ENCODE results near the gene GNS.
"Not testable (repeated sequence)": the region's sequence is repeated elsewhere in the genome, so short reads cannot be mapped to it uniquely, and the experiment has no call there.

GNS gene

DNA sequence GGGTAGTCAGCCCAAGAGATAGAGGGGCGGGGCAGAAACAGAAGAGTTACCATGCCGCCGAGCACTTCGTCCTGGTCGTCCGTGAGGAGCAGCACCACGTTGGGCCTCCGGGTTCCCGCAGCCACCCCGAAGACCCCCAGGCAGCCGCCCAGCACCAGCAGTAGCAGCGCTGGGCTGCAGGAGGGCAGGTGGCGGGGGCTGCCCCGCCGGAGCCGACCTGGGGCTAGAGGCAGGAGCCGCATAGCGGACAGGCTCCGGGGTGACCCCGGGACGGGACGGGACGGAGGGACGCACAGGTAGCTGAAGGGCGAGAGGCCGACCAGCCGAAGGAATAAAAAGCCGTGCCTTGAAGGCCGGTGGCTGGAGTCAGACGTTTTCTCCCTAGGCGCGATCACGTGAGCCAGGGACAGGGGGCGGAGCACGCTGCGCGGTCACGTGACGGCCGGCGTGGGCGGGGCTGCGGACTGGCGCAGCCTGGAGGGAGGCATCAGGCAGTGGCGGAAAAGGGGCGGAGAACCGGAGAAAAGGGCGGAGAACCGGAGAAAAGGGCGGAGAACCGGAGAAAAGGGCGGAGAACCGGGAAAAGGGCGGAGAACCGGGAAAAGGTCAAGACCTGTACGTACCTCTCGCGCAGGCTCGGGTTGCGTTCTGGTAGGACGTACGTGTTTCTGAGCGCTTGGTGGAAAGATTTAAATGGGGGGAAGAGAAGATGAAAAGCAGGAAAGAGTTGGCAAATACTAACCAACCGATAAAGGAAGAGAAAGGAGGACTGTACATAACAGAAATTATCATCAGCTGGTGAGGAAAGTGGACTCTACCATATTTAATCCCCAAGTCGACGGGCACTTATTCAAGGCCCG is at the start of gene GNS:
GNS (minus strand) TSS at position 372 of the 860 bp plus-strand sequence; CDS start at position 242, 130 bp downstream.
- TF ChIP-seq CTCF (IDR thresholded peaks at IDR 0.05; ENCODE audit: low read depth, low read length, missing control alignments): no peak
- Histone ChIP-seq H3K27me3 (replicated peaks) (no peaks in the 10 kb centered on the region), H3K27ac (peak within 1 kb of the TSS; percentile 23), H3K4me3 (ENCODE audit: low read depth, low read length) (peak within 1 kb of the TSS; percentile 92), H3K36me3 (replicated peaks) (no peaks in the 10 kb centered on the region)
- peak; percentile 86 for DNase-seq
- in situ Hi-C loops (cut with HindIII; ENCODE audit: low pct_ligation_motif_present, low sequenced_read_pairs): no loop called here

- Histone ChIP-seq H3K4me3 (ENCODE audit: low read depth, low read length) (no peak overlapping the region), H3K27ac (no peak overlapping the region), H3K36me3 (replicated peaks) (no peaks in the 10 kb centered on the region), H3K27me3 (replicated peaks) (peaks cover 4% of the 10 kb centered on the region)
- in situ Hi-C loops (cut with HindIII; ENCODE audit: low pct_ligation_motif_present, low sequenced_read_pairs): no loop called here
- no peak for DNase-seq
- no peak for TF ChIP-seq CTCF (IDR thresholded peaks at IDR 0.05; ENCODE audit: low read depth, low read length, missing control alignments)
Observed at GRCh38 chr12:64808110-64808509, 48.9 kb upstream of the GNS start.

GRCh38 chr12:64806593-64807460 is 47.6 kb upstream of the GNS start:
- no peak for TF ChIP-seq CTCF (IDR thresholded peaks at IDR 0.05; ENCODE audit: low read depth, low read length, missing control alignments)
- in situ Hi-C loops (cut with HindIII; ENCODE audit: low pct_ligation_motif_present, low sequenced_read_pairs): no loop called here
- Histone ChIP-seq H3K4me3 (ENCODE audit: low read depth, low read length) (no peak overlapping the region), H3K27ac (no peak overlapping the region), H3K36me3 (replicated peaks) (no peaks in the 10 kb centered on the region), H3K27me3 (replicated peaks) (peaks cover 4% of the 10 kb centered on the region)
- DNase-seq: peak; percentile 48

- Histone ChIP-seq H3K27me3 (replicated peaks) (no peaks in the 10 kb centered on the region), H3K4me3 (ENCODE audit: low read depth, low read length) (no peak overlapping the region)
- in situ Hi-C loops (cut with HindIII; ENCODE audit: low pct_ligation_motif_present, low sequenced_read_pairs): no loop called here
Observed at GRCh38 chr12:64806173-64806572, 47.0 kb upstream of the GNS start.

DNA sequence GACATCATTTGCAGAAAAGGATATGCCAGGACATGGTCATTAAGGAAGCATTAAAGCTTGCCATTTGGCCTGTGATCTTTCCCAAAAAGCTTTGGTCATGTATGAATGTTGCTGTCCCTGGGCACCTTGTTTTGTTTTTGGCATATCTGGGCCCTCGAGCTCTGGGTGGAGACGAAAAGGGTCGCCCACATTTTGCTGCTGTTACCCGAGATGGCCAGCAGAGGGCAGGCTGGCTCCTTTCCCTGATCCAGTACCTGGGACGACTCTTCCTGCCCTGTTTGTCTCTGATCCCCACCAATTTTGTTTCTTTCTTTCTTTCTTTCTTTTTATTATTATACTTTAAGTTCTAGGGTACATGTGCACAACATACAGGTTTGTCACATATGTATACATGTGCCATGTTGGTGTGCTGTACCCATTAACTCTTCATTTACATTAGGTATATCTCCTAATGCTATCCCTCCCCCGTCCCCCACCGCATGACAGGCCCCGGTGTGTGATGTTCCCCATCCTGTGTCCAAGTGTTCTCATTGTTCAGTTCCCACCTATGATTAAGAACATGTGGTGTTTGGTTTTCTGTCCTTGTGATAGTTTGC is 43.1 kb upstream of the GNS start:
- H3K27me3 ChIP-seq (replicated peaks); H3K4me3 ChIP-seq (ENCODE audit: low read depth, low read length); H3K36me3 ChIP-seq (replicated peaks); in situ Hi-C loops (cut with HindIII; ENCODE audit: low pct_ligation_motif_present, low sequenced_read_pairs); H3K27ac ChIP-seq: not testable (repeated sequence)
- peak; percentile 96 for TF ChIP-seq CTCF (IDR thresholded peaks at IDR 0.05; ENCODE audit: low read depth, low read length, missing control alignments)
- peak; percentile 29 for DNase-seq

More at GRCh38 chr12:64806173-64806572, 47.0 kb upstream of the GNS start:
- no peak for TF ChIP-seq CTCF (IDR thresholded peaks at IDR 0.05; ENCODE audit: low read depth, low read length, missing control alignments)
- DNase-seq: no peak
- H3K36me3 ChIP-seq (replicated peaks): no peaks in the 10 kb centered on the region
- no peak overlapping the region for H3K27ac ChIP-seq
